Stimulated activated CD4-positive, alpha-beta T cell treated with anti-CD3 and anti-CD28 coated beads, Interleukin-12 subunit alpha, Interleukin-12 subunit beta, amount 100 ng/mL, for 48 hours (primary cell): ENCODE results near the gene GPR132.

ENCODE experiments used
- DNase-seq, 3 donors: peaks; one replicate each; pipeline ENCODE4 v3.0.0-alpha.2; 2020; ENCODE audit warnings: low read depth in 2 of 3, low spot score in 1 of 3

GPR132 gene

DNA sequence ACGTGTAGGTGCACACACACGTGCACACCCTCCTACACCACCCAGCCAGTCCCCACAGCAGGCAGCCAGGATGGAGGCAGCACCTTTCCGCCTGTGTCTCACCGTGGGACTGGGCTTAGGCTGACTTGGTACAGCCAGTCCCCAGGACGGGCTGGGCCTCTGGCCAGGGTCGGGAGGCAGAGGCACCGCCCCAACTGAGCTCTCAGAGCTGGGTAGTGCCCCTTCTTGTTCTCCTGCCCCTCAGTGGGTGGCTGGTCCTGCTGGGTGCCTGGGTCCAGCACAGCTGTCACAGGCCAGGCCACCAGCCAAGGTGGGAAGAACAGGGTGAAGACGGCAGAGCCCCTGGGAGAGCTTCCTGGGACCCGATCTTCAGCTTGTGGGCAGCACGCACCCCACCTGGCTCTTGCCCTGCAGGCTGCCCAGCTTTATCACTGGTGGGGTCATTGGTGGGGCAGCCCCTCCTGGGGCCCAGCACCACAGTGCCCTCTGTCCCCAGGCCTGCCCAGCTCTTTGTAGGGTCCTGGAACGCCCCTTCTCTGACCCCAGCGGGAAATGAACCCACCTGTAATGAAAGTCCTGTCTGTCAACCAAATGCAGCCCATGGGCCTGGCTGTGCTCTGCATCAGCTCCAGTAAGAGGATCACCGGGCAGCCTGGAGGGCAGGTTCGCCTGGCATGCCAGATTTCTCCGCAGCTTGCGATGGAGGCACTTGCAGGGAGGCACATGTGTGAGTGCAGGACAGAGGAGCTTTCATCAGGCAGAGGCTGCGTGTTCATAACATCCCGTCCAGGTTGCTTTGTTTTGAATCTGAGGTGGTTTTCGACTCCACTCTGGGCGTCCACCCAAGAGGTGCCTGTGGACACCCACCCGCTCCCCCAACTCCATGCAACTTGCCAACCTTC is 59.0 kb downstream of the GPR132 start:
- no peak for DNase-seq

DNA sequence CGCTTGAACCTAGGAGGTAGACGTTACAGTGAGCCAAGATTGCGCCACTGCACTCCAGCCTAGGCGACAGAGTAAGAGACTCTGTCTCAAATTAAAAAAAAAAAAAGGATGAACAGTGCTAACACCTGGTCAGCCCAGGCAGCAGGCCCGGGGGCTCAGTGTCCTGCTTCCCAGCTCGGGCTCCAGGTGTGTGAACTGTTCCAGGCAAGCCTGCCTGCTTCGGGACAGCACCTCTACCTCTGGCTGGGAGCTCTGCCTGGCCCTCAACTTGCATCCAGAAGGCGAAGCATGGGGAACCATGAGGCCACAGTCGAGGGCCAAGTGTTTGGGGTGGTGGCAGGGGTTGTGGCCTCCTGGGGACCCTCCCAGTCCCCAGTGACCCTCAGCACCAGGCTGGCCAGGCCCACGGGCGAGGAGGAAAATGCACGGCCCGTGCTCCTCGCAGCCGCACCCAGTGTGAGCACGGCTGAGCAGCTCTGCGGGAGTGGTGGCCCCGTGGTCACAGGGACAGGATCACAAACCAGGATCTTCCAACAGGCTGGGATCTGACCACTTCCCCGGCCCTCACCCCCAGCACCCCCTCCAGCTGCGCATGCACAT is 59.8 kb downstream of the GPR132 start:
- DNase-seq = no peak
